Small intestine (tissue), 7 donors: ENCODE data around the gene PPARGC1A. TPM values are rescaled to one million over a fixed set of nuclear protein-coding genes. Genes with fewer than 3 reads are reported as not detected.
A peak's percentile ranks its signal among the peaks of the same experiment; 100 is the strongest.

Experiments
- DNase-seq, 2 donors: peaks; one replicate each; pipeline versions ENCODE4 v3.0.0 to v3.0.0-alpha.2; 2013
- FAIRE-seq: peaks from 2 replicates; lab custom pipeline; 2012; peaks lifted over from hg19 to GRCh38; lab: Jason Lieb, UNC
- H3K27ac ChIP-seq, 3 donors: one replicate each; pipeline ENCODE4 v1.5.1; 2013; ENCODE audit warnings: low read length in 2 of 3, mild to moderate bottlenecking in 2 of 3, control low read depth in 1 of 3, inconsistent platforms in 1 of 3, low read depth in 1 of 3, moderate library complexity in 1 of 3
- H3K27me3 ChIP-seq, 3 donors: one replicate each; pipeline ENCODE4 v1.6.1; 2013; ENCODE audit warnings: low read length in 3 of 3, inconsistent platforms in 1 of 3; ENCODE audit not compliant: control insufficient read depth in 3 of 3, insufficient read depth in 3 of 3
- H3K36me3 ChIP-seq, 3 donors: one replicate each; pipeline ENCODE4 v1.6.1; 2013; ENCODE audit warnings: low read length in 3 of 3, inconsistent platforms in 1 of 3, low read depth in 1 of 3, mild to moderate bottlenecking in 1 of 3, moderate library complexity in 1 of 3; ENCODE audit not compliant: control insufficient read depth in 3 of 3, insufficient read depth in 2 of 3
- H3K4me1 ChIP-seq, 3 donors: one replicate each; pipeline ENCODE4 v1.6.1; 2013; ENCODE audit warnings: low read length in 2 of 3, inconsistent platforms in 1 of 3, low read depth in 1 of 3, mild to moderate bottlenecking in 1 of 3, moderate library complexity in 1 of 3; ENCODE audit not compliant: control insufficient read depth in 3 of 3, insufficient read depth in 2 of 3
- H3K4me3 ChIP-seq, 3 donors: one replicate each; pipeline ENCODE4 v1.5.1; 2013; ENCODE audit warnings: low read length in 3 of 3, control low read depth in 1 of 3, inconsistent platforms in 1 of 3, low read depth in 1 of 3, mild to moderate bottlenecking in 1 of 3, moderate library complexity in 1 of 3
- H3K9me3 ChIP-seq, 2 donors: one replicate each; pipeline ENCODE4 v1.6.1; 2013; ENCODE audit warnings: low read depth in 1 of 2, low read length in 1 of 2; ENCODE audit not compliant: control insufficient read depth in 2 of 2, insufficient read depth in 1 of 2
- WGBS, 3 donors: extraction: QIAGEN DNeasy Blood & Tissue Kit; methylation state at CpG; one replicate each; pipeline ENCODE4 v1.1.7; 2013; 5-methylcytosine and 5-hydroxymethylcytosine counted together
- polyA plus RNA-seq, 4 donors: library from polyadenylated mRNA; stranded (reverse) in 3 of 4; unstranded in 1 of 4; fragments of 200-250 nt in 3 of 4; fragments of 120-200 nt in 1 of 4; gene quantifications; one replicate each; pipeline versions ENCODE4 v1.2.1 to v1.2.3, GENCODE V29; 2013
- donor health status: healthy with polysubstance abuse.
- donor health status: control.
- donor health status: control.
- donor health status: Bipolar disorder and iron deficiency.
- donor health status: healthy.

Gene PPARGC1A
- polyA plus RNA-seq, 4 donors: 2.6 to 8.1 (median 5.1) TPM

- Histone ChIP-seq H3K27me3 (no peaks in the 10 kb centered on the region), H3K9me3 (no peaks in the 10 kb centered on the region), H3K36me3 (no peaks in the 10 kb centered on the region), H3K4me1 (no peaks in the 10 kb centered on the region), H3K27ac (no peak overlapping the region), H3K4me3 (no peak overlapping the region)
- FAIRE-seq: no peak
- DNase-seq: peak; percentile 13 to 69
- WGBS, 3 donors: 6 to 46% (median 29%) methylated on average over 7 of the region's 7 CpGs
Observed at GRCh38 chr4:23903859-23904438, 14.1 kb upstream of the PPARGC1A start.

- Histone ChIP-seq H3K9me3 (no peaks in the 10 kb centered on the region), H3K4me3 (no peak overlapping the region), H3K27me3 (no peaks in the 10 kb centered on the region), H3K4me1 (no peaks in the 10 kb centered on the region), H3K27ac (no peak overlapping the region), H3K36me3 (no peaks in the 10 kb centered on the region)
- FAIRE-seq: no peak
- DNase-seq: no peak
- 83 to 95% (median 83%) methylated on average over 4 of the region's 4 CpGs for WGBS, 3 donors
Observed at GRCh38 chr4:23902222-23902804, 12.5 kb upstream of the PPARGC1A start.

- WGBS, 3 donors: 86 to 92% (median 90%) methylated on average over 6 of the region's 6 CpGs
- Histone ChIP-seq H3K4me1 (no peaks in the 10 kb centered on the region), H3K27ac (no peak overlapping the region), H3K27me3 (no peaks in the 10 kb centered on the region), H3K36me3 (no peaks in the 10 kb centered on the region), H3K9me3 (no peaks in the 10 kb centered on the region), H3K4me3 (no peak overlapping the region)
- DNase-seq (no peak), FAIRE-seq (no peak)
Observed at GRCh38 chr4:23900636-23901035, 10.8 kb upstream of the PPARGC1A start.

- Histone ChIP-seq H3K27me3 (no peaks in the 10 kb centered on the region), H3K4me1 (no peaks in the 10 kb centered on the region), H3K4me3 (no peak overlapping the region), H3K9me3 (no peaks in the 10 kb centered on the region), H3K27ac (no peak overlapping the region), H3K36me3 (no peaks in the 10 kb centered on the region)
- DNase-seq (no peak), FAIRE-seq (no peak)
- WGBS, 3 donors: 89% methylated on average over 4 of the region's 4 CpGs
Observed at GRCh38 chr4:23899565-23899964, 9.7 kb upstream of the PPARGC1A start.

- FAIRE-seq: no peak
- H3K9me3 ChIP-seq: no peaks in the 10 kb centered on the region
- no peaks in the 10 kb centered on the region for H3K4me1 ChIP-seq
- H3K27me3 ChIP-seq: no peaks in the 10 kb centered on the region
- no peak overlapping the region for H3K27ac ChIP-seq
- H3K36me3 ChIP-seq: no peaks in the 10 kb centered on the region
- no peak for DNase-seq
- no peak overlapping the region for H3K4me3 ChIP-seq
- 74 to 87% (median 77%) methylated on average over 4 of the region's 4 CpGs for WGBS, 3 donors
Observed at GRCh38 chr4:23897564-23898109, 7.8 kb upstream of the PPARGC1A start.

- WGBS, 3 donors: 74 to 83% (median 77%) methylated on average over 2 of the region's 2 CpGs
- Histone ChIP-seq H3K27me3 (no peaks in the 10 kb centered on the region), H3K4me1 (peaks cover 0 to 6% (median 2%) of the 10 kb centered on the region in 3 donors), H3K36me3 (no peaks in the 10 kb centered on the region), H3K27ac (no peak overlapping the region), H3K4me3 (no peak overlapping the region), H3K9me3 (no peaks in the 10 kb centered on the region)
- FAIRE-seq (no peak), DNase-seq (no peak)
Observed at GRCh38 chr4:23894021-23894420, 4.2 kb upstream of the PPARGC1A start.

- no peaks in the 10 kb centered on the region for H3K36me3 ChIP-seq
- H3K4me1 ChIP-seq: peaks cover 0 to 8% (median 2%) of the 10 kb centered on the region in 3 donors
- no peak overlapping the region for H3K27ac ChIP-seq
- no peaks in the 10 kb centered on the region for H3K27me3 ChIP-seq
- FAIRE-seq (no peak), DNase-seq (no peak)
- H3K9me3 ChIP-seq: no peaks in the 10 kb centered on the region
- 16 to 35% (median 18%) methylated on average over 1 of the region's 1 CpG for WGBS, 3 donors
- no peak overlapping the region for H3K4me3 ChIP-seq
Observed at GRCh38 chr4:23891064-23891421, 1.2 kb upstream of the PPARGC1A start.

- Histone ChIP-seq H3K4me1 (peaks cover 0 to 8% (median 2%) of the 10 kb centered on the region in 3 donors), H3K27ac (peak overlapping the region in 2 of 3 donors; percentile 5 to 25), H3K9me3 (no peaks in the 10 kb centered on the region), H3K27me3 (no peaks in the 10 kb centered on the region), H3K4me3 (peak overlapping the region in 2 of 3 donors; percentile 14 to 20), H3K36me3 (no peaks in the 10 kb centered on the region)
- WGBS, 3 donors: 7 to 15% (median 13%) methylated on average over 9 of the region's 9 CpGs
- FAIRE-seq: no peak
- peak in 1 of 2 donors; percentile 26 for DNase-seq
Observed at GRCh38 chr4:23890369-23891063, 669 bp upstream of the PPARGC1A start.
